ENCODE results near the gene PPP3CA.

GRCh38 chr4:101299899-101300540 is 47.3 kb downstream of the PPP3CA start:
- TF ChIP-seq, protein P1, sequence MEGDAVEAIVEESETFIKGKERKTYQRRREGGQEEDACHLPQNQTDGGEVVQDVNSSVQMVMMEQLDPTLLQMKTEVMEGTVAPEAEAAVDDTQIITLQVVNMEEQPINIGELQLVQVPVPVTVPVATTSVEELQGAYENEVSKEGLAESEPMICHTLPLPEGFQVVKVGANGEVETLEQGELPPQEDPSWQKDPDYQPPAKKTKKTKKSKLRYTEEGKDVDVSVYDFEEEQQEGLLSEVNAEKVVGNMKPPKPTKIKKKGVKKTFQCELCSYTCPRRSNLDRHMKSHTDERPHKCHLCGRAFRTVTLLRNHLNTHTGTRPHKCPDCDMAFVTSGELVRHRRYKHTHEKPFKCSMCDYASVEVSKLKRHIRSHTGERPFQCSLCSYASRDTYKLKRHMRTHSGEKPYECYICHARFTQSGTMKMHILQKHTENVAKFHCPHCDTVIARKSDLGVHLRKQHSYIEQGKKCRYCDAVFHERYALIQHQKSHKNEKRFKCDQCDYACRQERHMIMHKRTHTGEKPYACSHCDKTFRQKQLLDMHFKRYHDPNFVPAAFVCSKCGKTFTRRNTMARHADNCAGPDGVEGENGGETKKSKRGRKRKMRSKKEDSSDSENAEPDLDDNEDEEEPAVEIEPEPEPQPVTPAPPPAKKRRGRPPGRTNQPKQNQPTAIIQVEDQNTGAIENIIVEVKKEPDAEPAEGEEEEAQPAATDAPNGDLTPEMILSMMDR (IDR thresholded peaks at IDR 0.05): no peak
- TF ChIP-seq POLR2A (IDR thresholded peaks at IDR 0.05): no peak

Data from Peyer's patch (tissue), 4 donors.